HG03342 (cell line): Measurements from ENCODE around the gene PLCB1.
"Not testable (repeated sequence)": the region's sequence is repeated elsewhere in the genome, so short reads cannot be mapped to it uniquely, and the experiment has no call there.

Source experiments
- ATAC-seq: cut with Tn5 transposase; IDR thresholded peaks from one replicate; pipeline ENCODE4 v1.9.1; 2021; ENCODE audit warnings: mild to moderate bottlenecking, moderate library complexity; ENCODE audit not compliant: unreplicated experiment

The PLCB1 gene

DNA sequence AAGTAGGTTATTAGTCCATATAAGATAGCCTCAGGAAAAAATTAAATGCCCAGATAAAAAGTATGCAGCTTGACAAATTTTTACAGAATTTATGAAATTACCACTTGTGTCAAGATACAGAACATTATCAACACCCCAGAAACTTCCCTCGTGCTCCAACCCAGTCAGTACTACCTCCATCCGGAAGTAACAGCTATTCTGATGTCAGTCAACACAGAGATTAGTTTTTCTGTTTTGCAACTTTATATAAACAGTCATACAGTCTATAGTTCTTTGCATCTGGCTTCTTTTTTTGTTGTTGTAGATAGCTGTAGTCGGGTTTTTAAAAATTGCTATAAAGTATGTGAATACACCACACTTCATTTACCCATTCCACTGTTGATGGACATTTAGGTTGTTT lies 721.1 kb downstream of the PLCB1 start:
- ATAC-seq, result not testable (repeated sequence)

DNA sequence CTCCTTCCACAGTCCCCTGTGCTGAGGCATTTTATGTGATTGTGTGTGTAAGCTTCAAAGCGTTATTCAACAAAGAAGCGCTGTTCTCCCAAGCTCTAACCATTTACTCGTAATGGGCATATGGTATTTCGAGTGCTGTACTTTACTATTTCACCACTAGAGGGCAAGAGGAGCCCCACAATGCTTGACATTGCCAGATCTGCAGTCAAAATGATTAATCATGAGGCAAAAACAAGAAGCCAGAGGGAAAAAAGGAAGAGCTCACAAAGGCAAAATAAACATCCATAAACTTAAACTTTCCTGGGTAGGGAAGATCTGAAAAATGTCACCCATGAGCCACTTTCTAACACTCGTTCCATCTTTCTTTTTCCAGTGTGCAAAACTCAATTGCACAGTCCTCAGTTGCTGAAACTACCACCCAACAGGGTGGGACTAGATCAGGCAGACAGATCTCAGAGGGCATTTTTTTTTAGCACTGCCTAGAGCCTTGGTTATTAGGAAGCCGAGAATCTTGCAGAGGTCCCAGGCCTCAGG lies 721.8 kb downstream of the PLCB1 start:
- peak; percentile 94 for ATAC-seq

DNA sequence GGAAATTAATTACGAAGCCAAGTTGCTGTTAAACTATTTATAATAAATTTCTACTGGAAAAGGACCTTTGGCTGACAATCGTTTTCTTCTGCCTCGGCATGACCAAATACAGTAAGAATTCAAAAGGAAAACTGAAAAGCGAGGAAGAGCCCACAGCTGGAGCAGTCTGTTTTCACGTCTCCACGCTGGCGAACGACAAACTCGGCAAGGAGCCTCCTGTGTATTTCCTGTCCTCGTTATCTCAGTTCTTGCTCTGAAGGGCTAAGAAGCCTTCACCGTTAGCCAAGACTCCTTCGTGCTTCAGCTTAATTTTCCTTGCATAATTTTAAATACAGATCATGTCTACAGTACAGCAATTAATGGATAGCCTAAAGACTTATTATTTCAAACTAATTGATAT lies 722.5 kb downstream of the PLCB1 start:
- ATAC-seq, result no peak

DNA sequence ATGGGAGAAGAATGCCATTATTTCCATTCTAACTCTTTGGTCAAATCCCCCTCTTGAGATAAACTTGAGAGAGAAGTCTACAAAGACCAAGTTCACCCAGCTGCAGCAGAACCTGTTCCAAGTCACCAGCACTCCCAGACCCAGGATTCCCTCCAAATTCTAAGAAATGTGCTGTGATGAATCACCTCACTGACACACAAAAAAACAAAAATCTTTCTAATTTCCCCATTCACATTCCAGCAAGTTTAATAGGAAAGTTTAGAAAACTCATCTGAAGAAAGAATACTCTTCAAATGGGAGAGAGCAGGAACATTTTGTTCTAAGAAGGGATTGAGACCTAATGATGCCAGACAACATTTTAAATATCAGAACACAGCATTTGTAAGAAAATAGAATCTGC lies 723.2 kb downstream of the PLCB1 start:
- no peak for ATAC-seq

DNA sequence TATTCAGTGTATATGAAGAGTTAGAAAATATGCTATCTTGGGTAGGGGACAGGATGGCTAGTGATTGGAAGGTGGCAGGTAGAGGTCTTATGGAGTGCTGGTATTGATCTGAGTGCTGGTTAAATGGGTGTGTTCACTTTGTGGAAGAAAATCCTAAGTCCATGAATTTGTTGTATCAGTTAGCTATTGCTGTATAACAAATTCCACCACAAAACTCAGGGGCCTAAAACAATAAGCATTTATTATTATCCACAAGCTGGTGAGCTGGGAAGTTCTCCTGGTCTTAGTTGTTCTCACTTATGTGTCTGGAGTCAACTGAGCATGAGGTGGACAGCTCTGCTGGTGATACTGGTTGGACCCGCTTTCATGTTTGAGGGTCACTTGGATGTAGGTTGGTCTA lies 724.6 kb downstream of the PLCB1 start:
- ATAC-seq, result no peak

DNA sequence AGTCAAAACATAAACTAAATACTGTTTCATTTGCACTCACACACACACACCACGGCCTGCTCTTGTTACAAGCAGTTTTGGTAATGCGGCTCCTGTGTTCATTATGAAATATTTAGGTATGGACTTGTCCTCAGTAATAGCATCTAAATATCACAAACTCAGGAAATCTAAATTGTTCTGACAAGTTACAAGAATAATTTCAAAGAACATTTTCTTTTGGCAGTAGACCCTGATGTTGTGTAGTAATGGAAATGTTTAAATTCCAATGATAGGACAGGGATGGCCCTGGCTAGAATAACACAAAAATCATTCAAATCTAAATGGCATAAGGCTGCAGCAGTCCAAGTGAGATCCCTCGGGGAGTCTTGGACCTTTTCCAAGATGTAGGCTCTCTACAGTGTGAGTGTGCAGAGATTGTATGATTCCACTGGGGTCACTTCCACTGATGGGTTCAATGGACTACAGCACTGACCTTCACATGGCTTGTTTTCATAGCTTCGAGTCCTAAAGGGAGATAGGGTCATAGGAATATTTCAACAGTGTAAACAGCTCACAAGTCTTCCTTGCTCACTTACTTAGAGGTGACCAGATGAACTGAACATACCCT lies 726.2 kb downstream of the PLCB1 start:
- ATAC-seq, result no peak

DNA sequence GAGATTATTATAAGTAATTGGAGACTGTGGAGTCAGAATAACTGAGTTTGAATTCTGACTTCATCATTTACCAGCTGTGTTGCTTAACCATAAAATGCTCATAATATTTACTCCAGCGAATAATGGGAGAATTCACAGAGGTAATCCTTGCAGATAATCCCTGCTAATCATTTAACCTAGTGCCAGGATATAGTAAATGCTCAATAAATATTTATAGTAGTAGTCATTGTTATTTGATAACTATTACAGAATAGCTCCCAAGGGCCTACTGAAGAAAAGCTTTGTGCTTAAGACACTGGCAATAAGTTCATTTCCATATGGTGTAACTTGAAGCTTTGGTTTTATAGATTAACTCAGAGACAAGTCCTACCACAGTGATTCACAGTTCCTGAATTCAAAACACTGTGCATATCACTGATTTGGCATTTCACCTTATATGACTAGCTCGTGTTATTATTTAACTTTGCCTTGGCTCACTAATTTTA lies 728.0 kb downstream of the PLCB1 start:
- ATAC-seq, result peak; percentile 68

DNA sequence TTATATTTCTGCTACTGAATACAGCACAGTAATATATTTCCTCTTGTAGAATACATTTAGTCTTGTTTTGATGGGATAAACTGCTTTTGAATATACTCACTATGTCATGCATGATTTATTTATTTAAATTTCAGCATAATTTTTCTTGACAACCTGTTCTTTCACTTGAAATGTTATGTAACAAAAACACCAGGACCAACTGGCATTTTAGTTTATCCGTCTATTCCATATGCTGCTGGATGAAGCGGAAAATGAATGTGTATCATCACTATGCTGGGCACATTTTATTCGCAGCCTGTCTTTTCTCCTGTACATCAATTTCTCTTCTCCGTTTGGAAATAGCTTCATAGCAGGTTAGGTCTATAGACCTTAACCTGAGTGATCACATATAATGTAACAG lies 730.0 kb downstream of the PLCB1 start:
- no peak for ATAC-seq

DNA sequence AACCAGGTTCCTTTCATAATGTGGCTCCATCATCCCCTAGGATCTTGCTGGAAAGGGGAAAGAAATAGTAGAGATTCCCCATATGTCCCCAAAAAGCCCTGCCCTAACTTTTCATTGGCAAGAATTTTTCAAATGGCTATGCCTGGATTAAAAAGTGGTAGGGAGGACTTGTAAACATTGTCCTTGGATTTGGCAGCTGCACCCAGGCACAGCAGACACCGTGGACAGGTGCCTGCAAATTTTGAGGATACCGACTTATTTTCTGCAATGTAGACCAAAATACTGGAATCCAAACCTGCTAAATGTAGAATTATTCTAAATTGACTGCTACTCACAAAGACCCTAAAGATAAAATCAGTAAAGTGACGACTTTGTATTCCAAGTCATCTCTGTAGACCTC lies 733.6 kb downstream of the PLCB1 start:
- no peak for ATAC-seq

DNA sequence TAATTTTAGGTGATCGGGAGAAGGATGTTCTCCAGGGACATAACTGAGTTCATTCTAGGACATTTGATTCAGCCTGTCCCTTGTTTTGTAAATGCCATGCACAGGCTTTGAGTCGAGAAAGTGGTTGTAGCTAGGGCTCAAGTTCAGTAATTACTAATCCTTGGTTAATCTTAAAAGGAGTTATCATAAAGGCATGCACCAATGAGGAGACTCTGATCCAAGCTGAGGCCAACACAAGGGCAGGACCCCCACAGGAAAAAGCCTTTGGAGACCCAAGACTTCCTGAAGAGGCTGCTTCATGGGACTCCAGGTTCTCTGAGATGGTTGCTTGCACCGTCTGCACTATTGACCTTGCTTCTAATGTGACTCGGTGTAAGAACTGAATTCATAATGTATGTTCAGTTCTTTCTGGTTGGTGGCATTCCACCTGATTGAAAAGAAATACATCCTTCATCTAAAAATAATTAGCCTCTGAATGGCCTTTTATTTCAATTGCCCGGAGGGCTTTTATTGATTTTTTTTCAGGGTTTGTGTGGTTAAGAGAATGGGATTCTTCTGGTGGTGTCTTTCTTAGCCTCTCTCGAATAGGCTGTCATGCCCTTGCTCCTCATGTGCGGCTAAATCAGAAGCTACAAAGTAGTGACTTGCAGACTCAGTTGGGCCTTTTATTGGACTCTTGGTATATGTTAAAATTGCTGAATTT lies 735.1 kb downstream of the PLCB1 start:
- no peak for ATAC-seq

DNA sequence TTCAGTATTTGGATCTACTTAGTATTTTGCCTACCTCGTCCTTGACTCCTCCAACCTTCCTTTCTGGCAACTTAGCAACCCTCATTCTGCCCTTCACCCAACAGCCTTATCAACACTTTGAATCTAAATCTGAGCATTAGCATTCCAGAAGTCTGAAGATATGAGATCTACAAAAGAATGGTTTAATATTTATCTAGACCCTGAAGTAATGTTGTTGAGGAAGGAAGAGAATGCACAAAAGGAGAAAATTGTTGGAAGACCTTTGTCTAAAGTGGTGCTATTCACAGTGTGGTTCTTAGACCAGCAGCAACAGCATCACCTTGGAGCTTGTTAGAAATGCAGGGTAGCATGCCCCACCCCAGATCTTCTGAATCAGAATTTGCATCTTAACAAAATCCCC lies 738.6 kb downstream of the PLCB1 start:
- ATAC-seq, result no peak

DNA sequence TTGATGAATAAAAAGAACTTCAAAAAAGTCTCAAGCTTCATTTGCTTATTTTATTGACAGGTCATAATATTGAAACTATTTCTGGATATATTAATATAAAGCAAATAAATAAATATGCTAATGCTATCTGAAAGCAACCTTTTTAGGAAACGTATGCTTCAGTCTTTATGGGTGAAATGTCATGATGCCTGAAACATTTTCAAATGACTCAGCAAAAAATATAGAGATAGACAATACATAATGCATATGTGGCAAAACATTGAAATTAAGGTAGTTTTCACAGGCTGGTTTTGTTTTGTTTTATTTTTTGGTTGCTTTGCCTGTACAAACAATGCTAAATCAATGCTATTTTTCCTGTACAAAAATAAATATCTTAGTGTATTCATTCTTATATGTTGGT lies 742.4 kb downstream of the PLCB1 start:
- ATAC-seq, result no peak

DNA sequence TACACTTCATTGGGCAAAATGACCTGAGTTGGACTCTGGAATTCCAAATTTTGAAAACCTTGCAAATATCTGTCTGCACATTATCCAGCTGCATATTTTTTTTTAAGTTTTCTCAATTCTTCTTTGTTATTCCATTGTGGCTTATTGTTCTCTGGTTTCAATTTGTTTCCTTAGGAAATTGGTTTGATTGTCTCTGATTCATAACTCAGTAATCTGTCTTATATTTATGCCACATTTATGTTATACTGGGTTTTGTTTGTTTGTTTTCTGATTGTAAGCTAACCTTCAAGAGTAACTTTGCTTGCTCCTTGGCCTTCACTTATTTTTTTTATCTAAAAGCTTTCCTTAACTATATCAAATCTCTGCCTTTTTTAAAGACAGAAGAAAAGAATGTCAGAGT lies 743.5 kb downstream of the PLCB1 start:
- ATAC-seq, result no peak

DNA sequence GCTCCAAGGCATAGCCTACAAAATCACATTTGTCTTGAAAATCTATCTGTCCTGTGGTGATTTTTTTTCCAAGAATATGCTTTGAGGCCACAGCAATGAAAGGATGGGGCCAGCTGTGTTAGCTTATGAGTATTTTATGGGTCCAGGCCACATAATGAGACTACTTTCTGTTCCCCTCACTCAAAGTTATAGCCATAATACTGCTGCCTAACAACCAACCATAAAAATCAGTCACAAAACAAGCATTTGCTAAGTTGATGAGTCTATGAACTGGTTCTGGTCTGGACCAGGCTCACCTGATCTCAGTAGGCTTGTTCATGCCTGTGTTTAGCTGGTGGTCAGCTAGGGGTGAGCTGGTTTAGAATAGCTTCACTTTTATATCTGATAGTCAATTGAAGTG lies 744.3 kb downstream of the PLCB1 start:
- no peak for ATAC-seq

DNA sequence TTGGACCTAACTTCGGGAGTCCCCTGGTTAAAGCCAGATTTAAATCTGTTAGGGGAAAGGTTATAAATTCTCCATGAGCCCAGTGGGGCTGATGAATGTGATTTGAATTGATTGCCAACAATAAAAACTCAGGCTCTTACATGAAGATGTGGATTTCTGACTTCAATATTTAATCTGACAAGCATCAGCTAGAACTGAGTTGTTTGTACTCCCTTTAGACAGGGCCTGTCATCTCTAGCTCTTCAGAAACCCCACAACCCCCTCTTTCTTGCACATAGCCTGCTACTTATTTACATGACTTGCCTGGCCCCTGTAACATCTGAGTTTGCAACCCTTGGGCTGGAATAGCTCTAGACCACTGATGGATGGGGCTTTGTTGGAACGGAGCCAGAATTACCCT lies 745.2 kb downstream of the PLCB1 start:
- ATAC-seq, result no peak

DNA sequence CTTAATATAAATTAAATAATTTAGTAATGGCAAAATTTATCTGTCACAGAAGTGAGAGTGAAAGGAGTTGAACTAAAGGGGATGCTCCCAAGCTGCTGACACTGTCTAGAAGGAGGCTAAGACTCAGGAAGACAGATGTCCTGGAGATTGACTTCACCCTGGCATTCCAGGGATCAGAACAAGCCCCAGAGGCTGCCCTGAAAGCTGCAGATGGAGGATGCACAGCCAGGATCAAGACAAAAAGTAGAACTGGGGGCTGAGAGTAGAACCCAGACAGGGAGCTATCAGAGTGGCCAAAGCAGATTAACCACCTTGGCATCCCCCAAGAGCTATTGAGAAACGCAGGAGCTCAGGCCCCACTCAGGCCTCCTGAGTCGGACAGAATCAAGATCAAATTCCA lies 747.6 kb downstream of the PLCB1 start:
- ATAC-seq, result no peak

DNA sequence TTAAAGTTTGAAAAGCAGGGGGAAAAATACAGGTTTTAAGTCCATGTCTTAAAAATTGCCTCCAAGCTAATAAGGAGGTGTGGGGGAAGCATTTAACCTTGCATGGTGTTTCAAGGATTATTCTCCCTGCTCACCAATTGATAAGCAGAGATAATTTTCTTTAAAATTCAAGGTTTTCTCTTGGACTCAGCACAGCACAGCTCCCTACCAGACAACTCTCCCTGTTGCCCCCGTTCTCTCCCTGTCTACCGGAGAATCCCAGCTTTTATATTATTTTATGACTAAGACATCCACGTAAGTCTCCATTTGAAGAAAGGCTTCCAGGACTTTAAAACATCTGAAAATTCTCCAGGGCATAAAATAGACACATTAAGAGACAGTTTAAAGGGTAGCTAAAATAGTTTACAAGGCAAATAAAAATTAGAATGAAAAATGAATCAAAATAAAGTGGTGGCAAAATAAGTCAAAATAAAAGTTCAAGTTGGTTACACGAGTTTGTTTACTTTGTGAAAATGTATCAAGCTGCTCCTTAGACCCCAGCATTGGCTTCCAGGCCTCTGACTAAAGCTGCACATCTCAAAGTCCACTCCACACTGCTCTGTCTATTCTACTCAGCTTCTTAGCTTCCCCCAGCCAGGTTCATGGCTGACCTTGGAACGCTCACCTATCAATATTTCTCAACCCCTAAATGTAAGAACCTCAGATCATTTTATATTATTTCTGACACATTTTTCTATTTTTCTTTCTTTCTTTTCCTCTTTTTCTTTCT lies 748.2 kb downstream of the PLCB1 start:
- no peak for ATAC-seq

DNA sequence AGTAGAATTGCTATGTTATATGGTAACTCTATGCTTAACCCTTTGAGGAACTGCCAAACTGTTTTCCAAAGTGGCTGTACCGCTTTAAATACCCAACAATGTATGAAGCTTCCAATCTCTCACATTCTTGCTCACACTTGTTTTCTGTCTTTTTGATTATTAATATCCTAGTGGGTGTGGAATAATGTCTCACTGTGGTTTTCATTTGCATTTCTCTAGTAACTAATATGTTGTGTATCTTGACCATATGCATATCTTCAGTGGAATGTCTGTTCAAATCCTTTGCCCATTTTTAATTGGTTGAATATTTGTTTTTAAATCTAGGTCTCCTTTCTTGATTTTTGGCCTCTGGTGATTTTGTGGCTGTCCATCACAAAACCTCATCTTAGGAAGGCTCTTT lies 759.0 kb downstream of the PLCB1 start:
- no peak for ATAC-seq

DNA sequence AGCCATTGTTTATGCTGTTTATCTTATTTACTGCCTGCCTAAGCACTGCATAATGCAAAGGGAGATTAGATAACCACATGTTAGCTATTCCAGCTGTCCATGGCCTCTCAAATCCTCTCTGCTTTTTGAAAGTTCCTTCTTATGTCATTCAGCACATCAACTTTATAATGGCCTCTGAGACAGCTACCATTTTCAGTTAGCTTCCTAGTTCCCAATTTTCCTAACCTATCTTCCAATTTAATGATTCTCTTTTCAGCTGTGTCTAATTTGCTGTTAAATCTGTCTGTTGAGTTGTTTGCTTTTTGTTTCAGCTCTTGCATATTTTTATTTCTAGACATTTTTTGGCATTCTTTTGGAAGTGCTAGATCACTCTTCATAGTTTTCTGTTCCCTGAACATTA lies 763.4 kb downstream of the PLCB1 start:
- ATAC-seq, result no peak

DNA sequence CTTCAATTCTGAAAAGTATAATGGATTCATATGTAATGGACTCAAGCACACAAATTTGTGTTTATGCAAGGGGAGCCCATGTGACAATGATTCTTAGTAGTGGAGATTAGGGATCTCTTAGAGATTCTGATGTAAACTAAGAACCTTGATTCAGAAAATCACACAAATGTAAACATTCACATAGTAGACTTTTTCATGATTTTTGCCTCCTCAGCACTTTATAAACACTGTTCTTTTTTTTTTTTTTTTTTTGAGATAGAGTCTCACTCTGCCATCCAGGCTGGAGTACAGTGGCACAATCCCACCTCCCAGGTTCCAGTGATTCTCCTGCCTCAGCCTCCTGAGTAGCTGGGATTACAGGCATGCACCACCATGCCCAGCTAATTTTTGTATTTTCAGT lies 766.8 kb downstream of the PLCB1 start:
- no peak for ATAC-seq

DNA sequence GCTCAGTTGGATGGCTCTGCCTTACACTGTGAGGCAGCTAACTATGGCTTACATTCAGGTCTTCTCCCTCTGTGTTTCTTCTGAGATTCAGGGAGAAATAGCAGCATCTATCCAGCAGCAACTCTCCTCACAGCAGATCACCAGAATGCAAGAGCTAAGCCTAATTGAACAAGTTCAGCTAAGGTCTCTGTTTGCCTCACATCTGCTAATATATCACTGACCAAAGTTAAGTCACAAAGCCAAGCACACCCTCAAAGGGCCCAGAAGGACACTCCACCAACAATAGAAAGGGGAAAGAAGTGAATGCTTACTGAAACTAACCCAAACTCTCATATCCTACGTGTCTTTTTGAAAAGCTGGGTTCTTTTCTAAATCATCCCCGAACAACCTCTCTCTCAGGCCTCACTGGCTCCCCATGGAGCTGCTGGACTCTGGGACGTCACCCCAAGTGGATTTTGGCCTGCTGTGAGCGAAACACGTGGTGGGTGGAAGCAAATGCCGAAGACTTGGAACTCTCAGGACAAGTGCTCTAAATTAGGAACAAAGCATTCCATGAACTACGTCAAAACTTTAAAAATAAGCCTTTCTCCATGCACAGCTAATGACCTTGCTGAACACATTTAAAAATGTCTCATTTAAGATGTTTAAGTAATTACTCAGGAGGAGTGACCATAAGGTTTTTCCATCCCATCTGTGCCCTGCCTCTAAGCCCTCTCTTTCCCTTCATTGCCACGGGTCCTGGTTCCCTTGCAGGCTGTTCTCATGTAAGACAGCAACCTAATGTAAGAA lies 769.4 kb downstream of the PLCB1 start:
- ATAC-seq, result no peak
